Liver (tissue), 9 donors: Measurements from ENCODE around the gene PTAR1. TPM values are rescaled to one million over a fixed set of nuclear protein-coding genes. Genes with fewer than 3 reads are reported as not detected.
A peak's percentile ranks its signal among the peaks of the same experiment; 100 is the strongest.

Experiments used
- DNase-seq: peaks from one replicate; pipeline ENCODE4 v3.0.0-alpha.2; 2017; ENCODE audit warnings: low spot score
- H3K27ac ChIP-seq, 2 donors: one replicate each; pipeline ENCODE4 v1.7.0; 2013; ENCODE audit warnings: inconsistent platforms in 2 of 2, low read length in 2 of 2, control low read depth in 1 of 2, low read depth in 1 of 2, mild to moderate bottlenecking in 1 of 2
- H3K27me3 ChIP-seq, 4 donors: one replicate each; pipeline versions ENCODE4 v1.6.1 to v1.7.0; 2013; ENCODE audit warnings: low read length in 3 of 4, inconsistent platforms in 1 of 4, mild to moderate bottlenecking in 1 of 4, moderate library complexity in 1 of 4; ENCODE audit not compliant: control insufficient read depth in 4 of 4, insufficient read depth in 4 of 4
- H3K36me3 ChIP-seq, 4 donors: one replicate each; pipeline versions ENCODE4 v1.6.1 to v1.7.0; 2013; ENCODE audit warnings: low read length in 3 of 4, mild to moderate bottlenecking in 3 of 4, low read depth in 1 of 4, moderate library complexity in 1 of 4; ENCODE audit not compliant: control insufficient read depth in 4 of 4, insufficient read depth in 3 of 4
- H3K4me1 ChIP-seq, 4 donors: one replicate each; pipeline versions ENCODE4 v1.6.1 to v1.7.0; 2013; ENCODE audit warnings: low read length in 3 of 4, mild to moderate bottlenecking in 3 of 4, moderate library complexity in 1 of 4; ENCODE audit not compliant: control insufficient read depth in 4 of 4, insufficient read depth in 4 of 4
- H3K4me3 ChIP-seq, 3 donors: one replicate each; pipeline versions ENCODE4 v1.6.1 to v1.7.0; 2013; ENCODE audit warnings: low read length in 3 of 3, control low read depth in 1 of 3, low read depth in 1 of 3, mild to moderate bottlenecking in 1 of 3
- H3K9ac ChIP-seq, 2 donors: one replicate each; pipeline ENCODE4 v1.7.0; 2013; ENCODE audit warnings: low read length in 2 of 2, mild to moderate bottlenecking in 2 of 2, moderate library complexity in 2 of 2, control low read depth in 1 of 2, low read depth in 1 of 2
- H3K9me3 ChIP-seq, 4 donors: one replicate each; pipeline versions ENCODE4 v1.6.1 to v1.7.0; 2013; ENCODE audit warnings: low read length in 3 of 4; ENCODE audit not compliant: control insufficient read depth in 4 of 4
- ATF3 ChIP-seq: IDR thresholded peaks from 2 replicates; pipeline ENCODE4 v1.6.1; 2016; ENCODE audit warnings: antibody characterized with exemption
- CTCF ChIP-seq: fragments of 150-350 bp; IDR thresholded peaks from 2 replicates; pipeline ENCODE4 v1.5.1; 2017; ENCODE audit warnings: improper control_type of control experiment, low read depth, low read length; ENCODE audit not compliant: missing input control
- EGR1 ChIP-seq, 2 donors: IDR thresholded peaks; 2 replicates each; pipeline ENCODE4 v1.6.1; 2016 to 2018; ENCODE audit warnings: antibody characterized with exemption in 2 of 2, low read depth in 2 of 2
- FOXA1 ChIP-seq: IDR thresholded peaks from 2 replicates; pipeline ENCODE4 v1.6.1; 2016; ENCODE audit warnings: antibody characterized with exemption
- FOXA2 ChIP-seq: IDR thresholded peaks from 2 replicates; pipeline ENCODE4 v1.6.1; 2016; ENCODE audit warnings: antibody characterized with exemption
- GABPA ChIP-seq, 2 donors: IDR thresholded peaks in 1 of 2; conservative IDR thresholded peaks in 1 of 2; 2 replicates each; pipeline ENCODE4 v1.6.1; 2016; ENCODE audit warnings: antibody characterized with exemption in 2 of 2, mild to moderate bottlenecking in 1 of 2, moderate library complexity in 1 of 2
- HNF4A ChIP-seq, 2 donors: conservative IDR thresholded peaks; 2 replicates each; pipeline ENCODE4 v1.6.1; 2016; ENCODE audit warnings: antibody characterized with exemption in 2 of 2, mild to moderate bottlenecking in 2 of 2
- HNF4G ChIP-seq: IDR thresholded peaks from 2 replicates; pipeline ENCODE4 v1.6.1; 2016; ENCODE audit warnings: antibody characterized with exemption
- JUND ChIP-seq, 2 donors: IDR thresholded peaks; 2 replicates each; pipeline ENCODE4 v1.6.1; 2016; ENCODE audit warnings: antibody characterized with exemption in 2 of 2
- MAX ChIP-seq: IDR thresholded peaks from 2 replicates; pipeline ENCODE4 v1.6.1; 2016; ENCODE audit warnings: antibody characterized with exemption
- NR2F2 ChIP-seq: IDR thresholded peaks from 2 replicates; pipeline ENCODE4 v1.6.1; 2016; ENCODE audit warnings: antibody characterized with exemption
- RAD21 ChIP-seq, 2 donors: IDR thresholded peaks; 2 replicates each; pipeline ENCODE4 v1.6.1; 2016; ENCODE audit warnings: antibody characterized with exemption in 2 of 2, mild to moderate bottlenecking in 2 of 2
- REST ChIP-seq: IDR thresholded peaks from 2 replicates; pipeline ENCODE4 v1.6.1; 2016; ENCODE audit warnings: antibody characterized with exemption, mild to moderate bottlenecking
- RXRA ChIP-seq, 2 donors: IDR thresholded peaks; 2 replicates each; pipeline ENCODE4 v1.6.1; 2017 to 2018; ENCODE audit warnings: antibody characterized with exemption in 2 of 2, mild to moderate bottlenecking in 1 of 2
- SP1 ChIP-seq: IDR thresholded peaks from 2 replicates; pipeline ENCODE4 v1.6.1; 2018; ENCODE audit warnings: antibody characterized with exemption, mild to moderate bottlenecking
- TAF1 ChIP-seq: conservative IDR thresholded peaks from 2 replicates; pipeline ENCODE4 v1.6.1; 2016; ENCODE audit warnings: antibody characterized with exemption, mild to moderate bottlenecking
- YY1 ChIP-seq: IDR thresholded peaks from 2 replicates; pipeline ENCODE4 v1.6.1; 2016; ENCODE audit warnings: antibody characterized with exemption, mild to moderate bottlenecking
- ZBTB33 ChIP-seq: IDR thresholded peaks from 2 replicates; pipeline ENCODE4 v1.6.1; 2016; ENCODE audit warnings: antibody characterized with exemption
- WGBS: extraction: QIAGEN DNeasy Blood & Tissue Kit; methylation state at CpG from one replicate; pipeline ENCODE4 v1.1.7; 2013; 5-methylcytosine and 5-hydroxymethylcytosine counted together
- polyA plus RNA-seq, 2 donors: library from polyadenylated mRNA; stranded (reverse) in 1 of 2; unstranded in 1 of 2; fragments of 200-250 nt in 1 of 2; fragments of >200 nt in 1 of 2; fragmentation: Nextera tagmentation in 1 of 2; extraction: Ambion mirVana in 1 of 2; gene quantifications; one replicate each; pipeline versions ENCODE4 v1.2.1 to v1.2.3, GENCODE V29; 2013 to 2015
- total RNA-seq, 2 donors: library from RNA; depleted of rRNA; stranded (reverse); fragments of >200 nt; gene quantifications; one replicate each; pipeline ENCODE4 v1.2.3, GENCODE V29; 2014
- donor health status: healthy.
- donor health status: healthy.
- donor health status: healthy.
- donor health status: healthy.
- donor health status: healthy.

PTAR1 gene
- total and polyA plus RNA-seq, 4 donors: 5.4 to 67.9 (median 28.7) TPM

DNA sequence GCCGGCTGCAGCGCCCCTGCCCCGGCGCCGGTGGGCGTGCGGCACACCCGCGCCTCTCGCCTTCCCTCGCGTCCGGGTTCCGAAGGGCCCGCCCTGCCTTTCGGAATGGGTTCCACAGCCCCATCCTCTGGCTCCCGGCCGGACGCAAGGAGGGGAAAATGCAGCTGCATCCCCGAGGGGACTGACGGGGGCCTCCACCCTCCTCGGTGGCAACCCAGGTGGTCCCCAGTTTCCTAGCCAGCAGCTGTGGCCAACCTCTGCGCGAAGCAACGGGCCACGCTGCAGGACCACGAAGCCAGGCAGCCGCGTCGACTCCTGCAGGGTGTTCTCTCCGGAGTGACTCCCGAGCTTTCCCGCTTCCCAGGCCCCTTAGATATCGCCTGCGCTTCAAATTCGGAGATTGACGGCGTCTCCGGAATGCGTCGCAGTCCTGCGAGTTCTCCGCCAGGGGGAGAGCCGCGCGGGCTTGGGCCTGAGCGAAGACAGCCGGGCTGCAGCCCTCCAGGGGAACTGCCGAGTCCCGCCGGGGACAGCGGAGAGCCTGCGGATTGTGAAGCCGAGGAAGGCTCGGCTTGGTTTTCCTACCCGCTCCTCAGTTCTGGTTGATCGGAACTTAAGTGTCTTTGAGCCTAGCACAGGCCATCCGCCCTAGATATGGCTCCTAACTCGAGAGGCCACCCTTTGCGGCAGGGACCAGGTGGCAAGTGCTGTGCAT lies 87.1 kb downstream of the PTAR1 start:
- H3K9ac ChIP-seq: peak overlapping the region; percentile 80 to 82
- TF ChIP-seq HNF4G (no peak), ZBTB33 (no peak), REST (peak; percentile 58), RAD21 (IDR thresholded peaks at IDR 0.05) (peak; percentile 82 to 92), FOXA1 (no peak), MAX (no peak), NR2F2 (no peak), RXRA (IDR thresholded peaks at IDR 0.05) (peak; percentile 19 to 56), CTCF (peak; percentile 82), JUND (IDR thresholded peaks at IDR 0.05) (peak in 1 of 2 donors; percentile 15), SP1 (peak; percentile 31), GABPA (IDR thresholded peaks at IDR 0.05 in 1 of 2, conservative IDR thresholded peaks at IDR 0.05 in 1 of 2) (no peak), HNF4A (conservative IDR thresholded peaks at IDR 0.05) (peak; percentile 17 to 36), ATF3 (no peak), FOXA2 (no peak), EGR1 (IDR thresholded peaks at IDR 0.05; ENCODE audit: low read depth in 2 of 2) (no peak), YY1 (peak; percentile 55), TAF1 (no peak)
- H3K27me3 ChIP-seq: no peaks in the 10 kb centered on the region
- peak overlapping the region; percentile 78 to 94 (median 85) for H3K4me3 ChIP-seq
- H3K36me3 ChIP-seq: no peaks in the 10 kb centered on the region
- peak overlapping the region; percentile 91 to 95 for H3K27ac ChIP-seq
- WGBS: under 1% methylated on average over 60 of the region's 60 CpGs
- peak; percentile 74 for DNase-seq
- H3K9me3 ChIP-seq: no peaks in the 10 kb centered on the region
- H3K4me1 ChIP-seq: peaks cover 0 to 27% (median 7%) of the 10 kb centered on the region in 4 donors
